ENCODE results near the gene ARAP1. TPM values are rescaled to one million over a fixed set of nuclear protein-coding genes. Genes with fewer than 3 reads are reported as not detected.

ARAP1 gene
- total RNA-seq, 1 donor from 2014 or later = 55.1 TPM

GRCh38 chr11:72678524-72678923, 73.7 kb downstream of the ARAP1 start:
- Mint-ChIP-seq H3K36me3 (ENCODE audit: low read depth, unreplicated experiment) (peaks cover 3% of the 10 kb centered on the region), H3K27ac (ENCODE audit: unreplicated experiment) (no peak overlapping the region), H3K9me3 (ENCODE audit: unreplicated experiment) (no peaks in the 10 kb centered on the region), H3K27me3 (ENCODE audit: unreplicated experiment) (peaks cover 23% of the 10 kb centered on the region), H3K4me1 (ENCODE audit: unreplicated experiment) (peaks cover 2% of the 10 kb centered on the region), H3K4me3 (ENCODE audit: unreplicated experiment) (no peak overlapping the region)
- TF ChIP-seq, protein P1, sequence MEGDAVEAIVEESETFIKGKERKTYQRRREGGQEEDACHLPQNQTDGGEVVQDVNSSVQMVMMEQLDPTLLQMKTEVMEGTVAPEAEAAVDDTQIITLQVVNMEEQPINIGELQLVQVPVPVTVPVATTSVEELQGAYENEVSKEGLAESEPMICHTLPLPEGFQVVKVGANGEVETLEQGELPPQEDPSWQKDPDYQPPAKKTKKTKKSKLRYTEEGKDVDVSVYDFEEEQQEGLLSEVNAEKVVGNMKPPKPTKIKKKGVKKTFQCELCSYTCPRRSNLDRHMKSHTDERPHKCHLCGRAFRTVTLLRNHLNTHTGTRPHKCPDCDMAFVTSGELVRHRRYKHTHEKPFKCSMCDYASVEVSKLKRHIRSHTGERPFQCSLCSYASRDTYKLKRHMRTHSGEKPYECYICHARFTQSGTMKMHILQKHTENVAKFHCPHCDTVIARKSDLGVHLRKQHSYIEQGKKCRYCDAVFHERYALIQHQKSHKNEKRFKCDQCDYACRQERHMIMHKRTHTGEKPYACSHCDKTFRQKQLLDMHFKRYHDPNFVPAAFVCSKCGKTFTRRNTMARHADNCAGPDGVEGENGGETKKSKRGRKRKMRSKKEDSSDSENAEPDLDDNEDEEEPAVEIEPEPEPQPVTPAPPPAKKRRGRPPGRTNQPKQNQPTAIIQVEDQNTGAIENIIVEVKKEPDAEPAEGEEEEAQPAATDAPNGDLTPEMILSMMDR (IDR thresholded peaks at IDR 0.05; ENCODE audit: unreplicated experiment) = no peak
- DNase-seq (ENCODE audit: low spot score) = no peak

GRCh38 chr11:72676861-72677341, 75.3 kb downstream of the ARAP1 start:
- Mint-ChIP-seq H3K4me3 (ENCODE audit: unreplicated experiment) (peak overlapping the region; percentile 57), H3K9me3 (ENCODE audit: unreplicated experiment) (no peaks in the 10 kb centered on the region), H3K4me1 (ENCODE audit: unreplicated experiment) (peaks cover 7% of the 10 kb centered on the region), H3K36me3 (ENCODE audit: low read depth, unreplicated experiment) (peaks cover 8% of the 10 kb centered on the region), H3K27me3 (ENCODE audit: unreplicated experiment) (peaks cover 26% of the 10 kb centered on the region), H3K27ac (ENCODE audit: unreplicated experiment) (no peak overlapping the region)
- DNase-seq (ENCODE audit: low spot score) = peak; percentile 90
- TF ChIP-seq, protein P1 (IDR thresholded peaks at IDR 0.05; ENCODE audit: unreplicated experiment) = no peak

- Mint-ChIP-seq H3K36me3 (ENCODE audit: low read depth, unreplicated experiment) (peaks cover 8% of the 10 kb centered on the region), H3K27ac (ENCODE audit: unreplicated experiment) (no peak overlapping the region), H3K9me3 (ENCODE audit: unreplicated experiment) (no peaks in the 10 kb centered on the region), H3K27me3 (ENCODE audit: unreplicated experiment) (peaks cover 30% of the 10 kb centered on the region), H3K4me1 (ENCODE audit: unreplicated experiment) (peaks cover 7% of the 10 kb centered on the region), H3K4me3 (ENCODE audit: unreplicated experiment) (no peak overlapping the region)
- TF ChIP-seq, protein P1 (IDR thresholded peaks at IDR 0.05; ENCODE audit: unreplicated experiment) = no peak
- DNase-seq (ENCODE audit: low spot score) = no peak
Measured at GRCh38 chr11:72675221-72675620, 77.0 kb downstream of the ARAP1 start.

- Mint-ChIP-seq H3K9me3 (ENCODE audit: unreplicated experiment) (no peaks in the 10 kb centered on the region), H3K27ac (ENCODE audit: unreplicated experiment) (peak within 1 kb of the TSS; percentile 55), H3K4me3 (ENCODE audit: unreplicated experiment) (no peak within 1 kb of the TSS), H3K4me1 (ENCODE audit: unreplicated experiment) (peaks cover 7% of the 10 kb centered on the region), H3K36me3 (ENCODE audit: low read depth, unreplicated experiment) (peaks cover 8% of the 10 kb centered on the region), H3K27me3 (ENCODE audit: unreplicated experiment) (peaks cover 30% of the 10 kb centered on the region)
- peak; percentile 21 for DNase-seq (ENCODE audit: low spot score)
- TF ChIP-seq, protein P1 (IDR thresholded peaks at IDR 0.05; ENCODE audit: unreplicated experiment) = no peak
Measured at GRCh38 chr11:72673943-72674828, 78.0 kb downstream of the ARAP1 start, which contains the start of gene PDE2A. TSS of gene PDE2A (minus strand) at chr11:72674422. CDS start at chr11:72674207, 215 bp downstream.
